GM06990 (cell line): ENCODE data around the gene UPK1B.

Source experiments
- DNase-seq: peaks from one replicate; pipeline ENCODE4 v3.0.0-alpha.2; 2011; ENCODE audit not compliant: insufficient read length; ENCODE audit errors: extremely low read depth
- H3K27me3 ChIP-seq: replicated peaks from 2 replicates; pipeline ENCODE4 v1.6.0; 2011; ENCODE audit warnings: low read length; ENCODE audit not compliant: control insufficient read depth, insufficient read depth
- H3K36me3 ChIP-seq: 2 replicates; pipeline ENCODE4 v1.5.1; 2011; ENCODE audit warnings: low read length; ENCODE audit not compliant: control insufficient read depth, insufficient read depth
- H3K4me3 ChIP-seq: replicated peaks from 2 replicates; pipeline ENCODE4 v1.5.1; 2011; ENCODE audit warnings: low read depth, mild to moderate bottlenecking, control low read depth, low read length
- TF ChIP-seq, protein P1 (sequence below): IDR thresholded peaks from 2 replicates; pipeline ENCODE4 v1.5.1; 2011; ENCODE audit warnings: low read length, control low read depth, mild to moderate bottlenecking, inconsistent platforms; ENCODE audit not compliant: insufficient read depth, poor library complexity, severe bottlenecking

UPK1B gene

DNA sequence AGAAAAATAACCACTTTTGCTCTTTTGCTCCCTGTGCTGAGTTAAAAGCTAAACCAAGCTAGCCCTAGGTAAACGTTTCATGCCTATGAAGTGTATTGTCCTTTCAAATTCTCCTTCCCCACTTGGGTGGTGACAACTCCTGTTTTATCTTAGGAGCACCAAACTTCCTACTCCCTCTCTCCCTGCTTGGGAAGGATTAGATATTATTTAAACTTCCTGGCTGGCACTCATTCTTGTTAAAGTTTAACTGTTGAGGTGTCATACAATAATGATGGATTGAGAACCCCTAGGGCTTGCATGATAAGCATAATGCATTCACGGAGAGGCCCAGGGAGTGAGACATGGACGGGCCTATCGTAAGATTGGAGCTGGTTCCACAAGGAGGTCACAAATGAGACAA is 37.8 kb downstream of the UPK1B start:
- no peak overlapping the region for H3K4me3 ChIP-seq
- H3K27me3 ChIP-seq = no peaks in the 10 kb centered on the region
- TF ChIP-seq, protein P1, sequence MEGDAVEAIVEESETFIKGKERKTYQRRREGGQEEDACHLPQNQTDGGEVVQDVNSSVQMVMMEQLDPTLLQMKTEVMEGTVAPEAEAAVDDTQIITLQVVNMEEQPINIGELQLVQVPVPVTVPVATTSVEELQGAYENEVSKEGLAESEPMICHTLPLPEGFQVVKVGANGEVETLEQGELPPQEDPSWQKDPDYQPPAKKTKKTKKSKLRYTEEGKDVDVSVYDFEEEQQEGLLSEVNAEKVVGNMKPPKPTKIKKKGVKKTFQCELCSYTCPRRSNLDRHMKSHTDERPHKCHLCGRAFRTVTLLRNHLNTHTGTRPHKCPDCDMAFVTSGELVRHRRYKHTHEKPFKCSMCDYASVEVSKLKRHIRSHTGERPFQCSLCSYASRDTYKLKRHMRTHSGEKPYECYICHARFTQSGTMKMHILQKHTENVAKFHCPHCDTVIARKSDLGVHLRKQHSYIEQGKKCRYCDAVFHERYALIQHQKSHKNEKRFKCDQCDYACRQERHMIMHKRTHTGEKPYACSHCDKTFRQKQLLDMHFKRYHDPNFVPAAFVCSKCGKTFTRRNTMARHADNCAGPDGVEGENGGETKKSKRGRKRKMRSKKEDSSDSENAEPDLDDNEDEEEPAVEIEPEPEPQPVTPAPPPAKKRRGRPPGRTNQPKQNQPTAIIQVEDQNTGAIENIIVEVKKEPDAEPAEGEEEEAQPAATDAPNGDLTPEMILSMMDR = no peak
- no peak for DNase-seq
- peaks cover 4% of the 10 kb centered on the region for H3K36me3 ChIP-seq

DNA sequence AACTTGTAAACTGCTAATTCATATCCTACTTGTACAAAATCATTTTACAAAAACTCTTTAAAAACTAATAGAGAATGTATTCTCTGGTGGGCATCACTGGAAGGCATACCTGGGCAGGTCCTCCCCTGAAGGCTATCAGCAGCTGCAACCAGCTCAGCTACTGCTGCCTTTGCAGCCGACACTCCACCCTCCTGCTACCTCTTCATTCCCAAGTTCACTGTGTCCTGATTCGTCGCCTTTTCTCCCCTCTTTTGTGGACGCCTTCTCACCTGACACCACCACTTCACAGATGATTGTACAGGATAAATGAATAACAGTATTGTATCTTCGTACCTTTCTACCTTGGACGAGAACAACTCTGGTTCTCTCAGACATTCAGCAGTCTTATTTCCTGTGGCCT is 38.4 kb downstream of the UPK1B start:
- no peak for DNase-seq
- peaks cover 4% of the 10 kb centered on the region for H3K36me3 ChIP-seq

DNA sequence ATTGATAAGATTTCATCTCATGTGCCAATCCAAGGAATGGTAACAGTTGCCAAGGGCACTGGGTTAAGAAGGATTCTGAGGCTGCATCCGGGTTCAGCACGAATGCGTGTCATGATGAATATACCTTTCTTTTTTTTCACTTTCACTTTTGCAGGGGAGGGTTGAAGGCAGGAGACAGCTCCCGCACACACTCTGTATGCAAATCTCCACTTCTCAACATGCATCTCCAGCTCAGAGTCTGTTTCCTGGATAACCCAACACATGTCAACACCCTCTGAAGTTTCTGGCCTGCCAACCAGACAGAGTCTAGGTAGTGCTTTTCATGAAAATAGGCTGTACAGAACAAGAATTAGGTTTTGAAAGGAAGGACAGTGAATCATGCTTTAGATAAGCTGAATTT is 45.7 kb downstream of the UPK1B start:
- TF ChIP-seq, protein P1 = no peak
- no peak for DNase-seq
- H3K4me3 ChIP-seq = no peak overlapping the region
- H3K27me3 ChIP-seq = no peaks in the 10 kb centered on the region
- H3K36me3 ChIP-seq = peaks cover 7% of the 10 kb centered on the region

More for the DNA sequence above, 38.4 kb downstream of the UPK1B start:
- TF ChIP-seq, protein P1 = no peak
- Histone ChIP-seq H3K4me3 (no peak overlapping the region), H3K27me3 (no peaks in the 10 kb centered on the region)

DNA sequence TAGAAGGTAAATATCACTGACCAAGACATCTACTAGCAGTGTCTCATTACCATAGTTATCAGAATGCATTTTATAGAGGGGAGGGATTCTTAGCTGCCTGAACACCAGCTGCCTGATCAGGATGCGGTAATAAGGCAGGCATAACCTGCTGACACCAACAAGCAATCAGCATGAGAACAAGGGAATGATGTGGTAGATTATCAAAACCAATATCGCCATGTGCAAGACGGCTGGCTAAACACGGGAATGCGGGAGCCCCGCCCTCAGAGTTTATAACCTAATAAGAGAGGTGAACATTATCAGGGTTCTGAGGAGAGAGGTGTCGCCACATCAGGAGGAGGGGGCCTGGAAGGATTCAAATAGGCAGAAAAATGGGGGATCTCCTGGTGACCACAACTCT is 46.8 kb downstream of the UPK1B start:
- peaks cover 7% of the 10 kb centered on the region for H3K36me3 ChIP-seq
- no peak overlapping the region for H3K4me3 ChIP-seq
- TF ChIP-seq, protein P1 = no peak
- no peaks in the 10 kb centered on the region for H3K27me3 ChIP-seq
- DNase-seq = no peak

DNA sequence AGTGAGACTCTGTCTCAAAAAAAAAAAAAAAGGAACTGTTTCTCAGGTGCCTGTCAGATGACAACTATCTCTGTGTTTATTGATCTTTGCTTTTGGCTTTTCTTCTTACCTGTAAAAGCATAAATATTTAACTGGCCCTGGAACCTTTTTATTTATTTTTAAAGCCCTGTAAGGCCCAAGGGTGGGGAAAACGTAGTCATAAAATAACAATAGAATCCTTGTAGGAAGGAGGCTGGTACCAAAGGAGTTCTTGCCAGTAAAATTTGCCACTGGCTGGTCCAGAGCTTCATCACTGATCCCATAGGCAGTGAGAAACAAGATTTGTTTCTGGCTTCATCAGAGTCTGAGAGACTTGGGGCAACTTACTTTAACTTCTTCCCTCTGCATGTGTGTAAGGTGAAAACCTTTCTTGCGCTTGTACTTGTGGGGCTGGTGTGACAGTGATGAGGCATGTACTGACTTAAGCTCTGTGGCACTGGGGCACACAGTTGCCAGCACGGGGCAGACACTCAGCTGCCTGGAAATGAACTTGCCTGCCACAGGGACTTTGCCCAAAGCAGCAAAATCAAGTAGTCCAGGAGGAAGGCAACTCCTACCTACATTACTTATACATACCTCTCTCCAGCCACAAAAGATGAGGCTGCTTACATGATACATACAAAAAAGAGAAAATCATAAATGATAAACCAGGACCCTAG is 47.7 kb downstream of the UPK1B start:
- DNase-seq = no peak
- H3K36me3 ChIP-seq = peaks cover 7% of the 10 kb centered on the region
- TF ChIP-seq, protein P1 = no peak
- H3K27me3 ChIP-seq = no peaks in the 10 kb centered on the region
- no peak overlapping the region for H3K4me3 ChIP-seq

DNA sequence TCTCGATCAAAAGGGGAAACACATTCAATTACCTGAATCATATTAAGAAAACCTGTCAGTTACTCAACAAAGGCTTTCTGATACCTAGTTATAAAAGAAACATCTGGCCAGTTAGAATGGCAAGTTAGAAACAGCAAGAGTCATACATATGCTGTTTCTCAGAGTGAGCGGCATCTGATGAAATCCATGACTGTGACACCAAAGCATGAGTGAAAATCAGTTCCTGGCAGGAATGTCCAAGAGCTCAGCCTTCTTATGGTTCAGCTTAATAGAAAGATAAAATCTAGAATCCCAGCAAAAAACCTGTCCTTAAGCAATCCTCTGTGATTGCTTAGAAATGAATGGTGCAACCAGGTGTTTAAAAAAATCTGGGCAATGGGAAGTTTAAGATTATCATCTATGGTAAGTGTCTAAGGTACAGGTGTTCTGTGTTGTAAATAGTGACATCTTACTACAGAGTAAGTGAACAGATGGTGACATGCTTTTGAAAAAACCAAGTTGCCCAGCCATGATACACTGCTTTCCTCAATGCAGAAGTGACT is 48.5 kb downstream of the UPK1B start:
- H3K36me3 ChIP-seq = peaks cover 10% of the 10 kb centered on the region
- TF ChIP-seq, protein P1 = no peak
- H3K27me3 ChIP-seq = no peaks in the 10 kb centered on the region
- DNase-seq = no peak
- H3K4me3 ChIP-seq = no peak overlapping the region
